Adrenal gland (tissue), 12 donors: ENCODE measurements around the gene ENDOD1. TPM values are rescaled to one million over a fixed set of nuclear protein-coding genes. Genes with fewer than 3 reads are reported as not detected.

ENCODE experiments used
- DNase-seq, 7 donors: peaks; one replicate each; pipeline ENCODE4 v3.0.0-alpha.2; 2019 to 2020
- H3K27ac ChIP-seq, 5 donors: fragments of 200-600 bp; sonication (generic) in 4 of 5; 1 replicate in 3 of 5; 2 replicates in 2 of 5; pipeline versions ENCODE4 v1.5.1 to v1.8.0; 2016 to 2020; ENCODE audit warnings: mild to moderate bottlenecking in 1 of 5
- H3K27me3 ChIP-seq: fragments of 200-600 bp; 2 replicates; pipeline ENCODE4 v1.8.0; 2021
- H3K36me3 ChIP-seq, 2 donors: fragments of 200-600 bp; replicated peaks in 1 of 2; 1 replicate in 1 of 2; 2 replicates in 1 of 2; pipeline versions ENCODE4 v1.5.1 to v1.8.0; 2018 to 2022
- H3K4me1 ChIP-seq, 2 donors: fragments of 200-600 bp; replicated peaks in 1 of 2; 1 replicate in 1 of 2; 2 replicates in 1 of 2; pipeline versions ENCODE4 v1.5.1 to v1.8.0; 2018 to 2021
- H3K4me3 ChIP-seq, 4 donors: fragments of 200-600 bp; sonication (generic) in 3 of 4; one replicate each; pipeline ENCODE4 v1.5.1; 2016 to 2018
- H3K9me3 ChIP-seq, 3 donors: fragments of 200-600 bp; sonication (generic) in 1 of 3; replicated peaks in 1 of 3; 1 replicate in 2 of 3; 2 replicates in 1 of 3; pipeline versions ENCODE4 v1.5.1 to v1.8.0; 2016 to 2021
- CTCF ChIP-seq, 6 experiments: fragments of 450-650 bp in 4 of 6; fragments of 200-600 bp in 2 of 6; sonication (generic) in 1 of 6; IDR thresholded peaks; 1 replicate in 5 of 6; 2 replicates in 1 of 6; pipeline versions ENCODE4 v1.5.1 to v1.8.0; 2016 to 2021; ENCODE audit warnings: antibody characterized with exemption in 6 of 6, mild to moderate bottlenecking in 2 of 6, moderate library complexity in 1 of 6
- POLR2A ChIP-seq, 2 donors: fragments of 450-650 bp; IDR thresholded peaks; one replicate each; pipeline ENCODE4 v1.6.1; 2017; ENCODE audit warnings: antibody characterized with exemption in 2 of 2, mild to moderate bottlenecking in 2 of 2, moderate library complexity in 1 of 2
- WGBS, 4 donors: extraction: QIAGEN DNeasy Blood & Tissue Kit in 2 of 4; methylation state at CpG; one replicate each; pipeline versions ENCODE4 v1.1.5 to v1.1.7; 2013 to 2017; 5-methylcytosine and 5-hydroxymethylcytosine counted together
- intact Hi-C, 2 donors: fragments of 100-400 bp; cut with DNase I; formaldehyde crosslinking; loops; one replicate each; pipeline versions ENCODE4 v1.14.1 to v1.15.0; 2022 to 2023
- polyA plus RNA-seq, 3 donors: library from polyadenylated mRNA; stranded (reverse); fragments of 200-250 nt in 2 of 3; fragments of 350-450 nt in 1 of 3; fragmentation: Illumina TruSeq in 1 of 3; extraction: RNeasy Lipid Tissue Mini Kit (QIAGEN cat#74804) in 1 of 3; gene quantifications; one replicate each; pipeline ENCODE4 v1.2.3, GENCODE V29; 2013 to 2014
- total RNA-seq, 9 donors: library from RNA; depleted of rRNA in 4 of 9; stranded (reverse); fragments of >200 nt in 4 of 9; fragments of 120-200 nt in 1 of 9; fragmentation: NEBNext Ultra II Directional in 1 of 9; extraction: Animal tissue kit (Norgen Biotek cat#: 25700) in 1 of 9; gene quantifications; one replicate each; pipeline versions ENCODE4 v1.1.0 to v1.2.4, GENCODE V29; 2013 to 2023
- donor health status: healthy with polysubstance abuse.
- donor health status: Bipolar disorder and iron deficiency.
- donor health status: DM: yes; HTN: yes; CAD: no.
- donor health status: DM: no; HTN: no; CAD: no.
- donor health status: DM: no; HTN: no; CAD: no.
- donor health status: DM: yes; HTN: yes; CAD: no.

Gene ENDOD1
- total and polyA plus RNA-seq, 12 donors, result 6.1 to 61.6 (median 32.8) TPM

- Histone ChIP-seq H3K4me3 (no peak overlapping the region), H3K27ac (no peak overlapping the region), H3K36me3 (no peaks in the 10 kb centered on the region), H3K9me3 (no peaks in the 10 kb centered on the region), H3K4me1 (peaks cover 0 to 18% of the 10 kb centered on the region in 2 donors), H3K27me3 (no peaks in the 10 kb centered on the region)
- intact Hi-C loops, result no loop called here
- 92 to 100% (median 97%) methylated on average over 1 of the region's 1 CpG for WGBS, 4 donors
- DNase-seq, result no peak
- no peak for TF ChIP-seq POLR2A (IDR thresholded peaks at IDR 0.05)
- TF ChIP-seq CTCF (IDR thresholded peaks at IDR 0.05), result no peak
Measured at GRCh38 chr11:95065336-95065735, 24.3 kb upstream of the ENDOD1 start.

GRCh38 chr11:95066716-95067038 lies 23.0 kb upstream of the ENDOD1 start, which contains the start of gene SRSF8:
Gene SRSF8, plus strand, starts transcription at chr11:95066919. Its CDS starts 308 bp downstream, at chr11:95067227.
- no peak for DNase-seq

GRCh38 chr11:95067039-95067840 lies 22.4 kb upstream of the ENDOD1 start:
- WGBS, 4 donors, result 0 to 1% (median 0%) methylated on average over 7 to 98 of the region's 98 CpGs
- peak overlapping the region; percentile 64 to 99 (median 86) for H3K4me3 ChIP-seq
- no peaks in the 10 kb centered on the region for H3K36me3 ChIP-seq
- intact Hi-C loops, result no loop called here
- peak; percentile 81 to 91 (median 87) for DNase-seq
- no peaks in the 10 kb centered on the region for H3K9me3 ChIP-seq
- H3K27ac ChIP-seq, result peak overlapping the region; percentile 74 to 99 (median 97)
- H3K4me1 ChIP-seq, result peaks cover 0 to 18% of the 10 kb centered on the region in 2 donors
- peak; percentile 44 to 80 (median 62) for TF ChIP-seq CTCF (IDR thresholded peaks at IDR 0.05)
- peak; percentile 75 to 80 for TF ChIP-seq POLR2A (IDR thresholded peaks at IDR 0.05)
- no peaks in the 10 kb centered on the region for H3K27me3 ChIP-seq

More at GRCh38 chr11:95066716-95067038, 23.0 kb upstream of the ENDOD1 start, which contains the start of gene SRSF8:
- peaks cover 0 to 18% of the 10 kb centered on the region in 2 donors for H3K4me1 ChIP-seq
- intact Hi-C loops, result no loop called here
- peak within 1 kb of the TSS; percentile 74 to 99 (median 97) for H3K27ac ChIP-seq
- peak within 1 kb of the TSS; percentile 64 to 99 (median 86) for H3K4me3 ChIP-seq
- no peaks in the 10 kb centered on the region for H3K9me3 ChIP-seq
- no peaks in the 10 kb centered on the region for H3K36me3 ChIP-seq
- WGBS, 4 donors, result 0 to 2% (median 0%) methylated on average over 4 of the region's 4 CpGs
- no peaks in the 10 kb centered on the region for H3K27me3 ChIP-seq
- TF ChIP-seq POLR2A (IDR thresholded peaks at IDR 0.05) (no peak), CTCF (IDR thresholded peaks at IDR 0.05) (no peak)

GRCh38 chr11:95067841-95068219 lies 21.8 kb upstream of the ENDOD1 start:
- Histone ChIP-seq H3K9me3 (no peaks in the 10 kb centered on the region), H3K4me3 (peak overlapping the region; percentile 64 to 99 (median 86)), H3K4me1 (peaks cover 0 to 18% of the 10 kb centered on the region in 2 donors), H3K27me3 (no peaks in the 10 kb centered on the region), H3K27ac (peak overlapping the region; percentile 74 to 99 (median 97)), H3K36me3 (no peaks in the 10 kb centered on the region)
- intact Hi-C loops, result no loop called here
- 0 to 1% (median 0%) methylated on average over 14 to 16 of the region's 16 CpGs for WGBS, 4 donors
- peak in 2 of 7 donors; percentile 51 to 66 for DNase-seq
- TF ChIP-seq CTCF (IDR thresholded peaks at IDR 0.05) (no peak), POLR2A (IDR thresholded peaks at IDR 0.05) (peak in 1 of 2 donors; percentile 3)
